Measurements from ENCODE around the gene MAGED4. TPM values are rescaled to one million over a fixed set of nuclear protein-coding genes. Genes with fewer than 3 reads are reported as not detected.

The MAGED4 gene
- total RNA-seq, 4 donors from 2014 or later: 0.47 to 6.4 (median 3.3) TPM

GRCh38 chrX:52213276-52213675 is 28.6 kb downstream of the MAGED4 start:
- no peak for TF ChIP-seq CTCF (IDR thresholded peaks at IDR 0.05)
- DNase-seq (ENCODE audit: low spot score) (no peak), ATAC-seq (ENCODE audit: low FRiP score) (no peak)

- TF ChIP-seq CTCF (IDR thresholded peaks at IDR 0.05): no peak
- no peak for ATAC-seq (ENCODE audit: low FRiP score)
- DNase-seq (ENCODE audit: low spot score): no peak
Observed at GRCh38 chrX:52216541-52216940, 31.9 kb downstream of the MAGED4 start.

GRCh38 chrX:52217494-52218160 is 32.9 kb downstream of the MAGED4 start:
- ATAC-seq (ENCODE audit: low FRiP score): no peak
- no peak for TF ChIP-seq CTCF (IDR thresholded peaks at IDR 0.05)
- DNase-seq (ENCODE audit: low spot score): no peak

- TF ChIP-seq CTCF (IDR thresholded peaks at IDR 0.05): no peak
- ATAC-seq (ENCODE audit: low FRiP score) (no peak), DNase-seq (ENCODE audit: low spot score) (no peak)
Observed at GRCh38 chrX:52220936-52221335, 36.2 kb downstream of the MAGED4 start.

Small RNA genes lying within 50 kb of the gene (small RNA-seq; reads per million reads assigned to genes)
- gene SNORA11D: not detected

Other genes starting within 250 kb of the MAGED4 start
- gene MAGED4B, start 115.7 kb upstream of the MAGED4 start, total RNA-seq: 1 to 10 TPM; 1.3 to 8.4 (median 2.4) TPM
- not detected for gene XAGE2, start 184.1 kb downstream of the MAGED4 start, total RNA-seq